OCI-LY7 (cell line): ENCODE measurements around the gene SNAPC4. TPM values are rescaled to one million over a fixed set of nuclear protein-coding genes. Genes with fewer than 3 reads are reported as not detected.

Experiments used
- BruUV-seq: library from RNA; stranded (reverse); fragments of 400-500 nt; replicated peaks from 2 replicates; lab custom pipeline; 2021; lab: Mats Ljungman, UMichigan
- CTCF ChIA-PET: fragments of 300-600 bp; sonication (Branson Sonifier 250); formaldehyde crosslinking; loops from one replicate; lab custom pipeline; 2022; ENCODE audit warnings: antibody characterized with exemption; ENCODE audit not compliant: unreplicated experiment; lab: Charles Lee
- POLR2A ChIA-PET: fragments of 300-600 bp; sonication (Branson Sonifier 250); formaldehyde crosslinking; loops from one replicate; lab custom pipeline; 2022; ENCODE audit warnings: antibody characterized with exemption; lab: Charles Lee
- DNase-seq: peaks from one replicate; pipeline ENCODE4 v3.0.0-alpha.2; 2015; ENCODE audit warnings: low spot score
- H2AFZ ChIP-seq: fragments of 200-600 bp; sonication (generic), shearing (Covaris generic); 2 replicates; pipeline ENCODE4 v1.6.1; 2014; ENCODE audit warnings: mild to moderate bottlenecking, antibody characterized with exemption, low read length, moderate library complexity
- H3K27ac ChIP-seq: fragments of 200-600 bp; sonication (generic); 2 replicates; pipeline ENCODE4 v1.5.1; 2014; ENCODE audit warnings: mixed run types, low read depth, mild to moderate bottlenecking, moderate library complexity, low read length, inconsistent platforms; ENCODE audit not compliant: poor library complexity, severe bottlenecking
- H3K36me3 ChIP-seq: fragments of 200-600 bp; sonication (generic); 2 replicates; pipeline ENCODE4 v1.6.1; 2014; ENCODE audit warnings: mild to moderate bottlenecking, antibody characterized with exemption, low read length, moderate library complexity, mixed read lengths; ENCODE audit not compliant: insufficient read depth
- H3K4me1 ChIP-seq: fragments of 200-600 bp; sonication (generic); 2 replicates; pipeline ENCODE4 v1.5.1; 2014; ENCODE audit warnings: mild to moderate bottlenecking, low read length; ENCODE audit not compliant: insufficient read depth, poor library complexity, severe bottlenecking
- H3K4me2 ChIP-seq: fragments of 200-600 bp; sonication (generic); 2 replicates; pipeline ENCODE4 v1.6.1; 2014; ENCODE audit warnings: mild to moderate bottlenecking, low read length
- H3K4me3 ChIP-seq: fragments of 200-600 bp; sonication (generic); 2 replicates; pipeline ENCODE4 v1.5.1; 2014; ENCODE audit warnings: mild to moderate bottlenecking, low read depth, low read length; ENCODE audit not compliant: poor library complexity, severe bottlenecking
- H3K79me2 ChIP-seq: fragments of 200-600 bp; sonication (generic); 2 replicates; pipeline ENCODE4 v1.6.1; 2016; ENCODE audit warnings: low read depth, mild to moderate bottlenecking, low read length, moderate library complexity, mixed read lengths; ENCODE audit not compliant: insufficient read depth
- H3K9me2 ChIP-seq: fragments of 200-600 bp; sonication (generic); 2 replicates; pipeline ENCODE4 v1.6.1; 2016; ENCODE audit warnings: mild to moderate bottlenecking, low read length, mixed read lengths; ENCODE audit not compliant: insufficient read depth
- H3K9me3 ChIP-seq: fragments of 200-600 bp; sonication (generic); 2 replicates; pipeline ENCODE4 v1.6.1; 2014; ENCODE audit warnings: mild to moderate bottlenecking, mixed run types, low read length, mixed read lengths
- H4K20me1 ChIP-seq: fragments of 200-600 bp; sonication (generic); 2 replicates; pipeline ENCODE4 v1.6.1; 2014; ENCODE audit warnings: mild to moderate bottlenecking, antibody characterized with exemption, low read length, moderate library complexity, mixed read lengths; ENCODE audit not compliant: insufficient read depth
- EZH2phosphoT487 ChIP-seq: fragments of 200-600 bp; sonication (generic); IDR thresholded peaks from 2 replicates; pipeline ENCODE4 v1.6.1; 2018; ENCODE audit warnings: low read depth, borderline replicate concordance, mild to moderate bottlenecking, mixed run types, antibody characterized with exemption, low read length, moderate library complexity, mixed read lengths
- intact Hi-C: fragments of 100-400 bp; cut with micrococcal nuclease; formaldehyde crosslinking; loops from one replicate; pipeline ENCODE4 v1.10.0; 2022; ENCODE audit not compliant: unreplicated experiment
- total RNA-seq, 2 experiments: library from RNA; depleted of rRNA in 1 of 2; stranded (reverse); fragments of >200 nt in 1 of 2; shearing (Covaris generic) in 1 of 2; gene quantifications; 2 replicates each; pipeline ENCODE4 v1.2.3, GENCODE V29; 2014 to 2022
- TF ChIP-seq, protein P1 (sequence below): fragments of 200-600 bp; sonication (generic); conservative IDR thresholded peaks from 2 replicates; pipeline ENCODE4 v1.5.1; 2014; ENCODE audit warnings: mild to moderate bottlenecking, antibody characterized with exemption, low read length, moderate library complexity, mixed read lengths

SNAPC4 gene
- total RNA-seq, 2 experiments from 2014 or later = 13.4 to 16.8 TPM

DNA sequence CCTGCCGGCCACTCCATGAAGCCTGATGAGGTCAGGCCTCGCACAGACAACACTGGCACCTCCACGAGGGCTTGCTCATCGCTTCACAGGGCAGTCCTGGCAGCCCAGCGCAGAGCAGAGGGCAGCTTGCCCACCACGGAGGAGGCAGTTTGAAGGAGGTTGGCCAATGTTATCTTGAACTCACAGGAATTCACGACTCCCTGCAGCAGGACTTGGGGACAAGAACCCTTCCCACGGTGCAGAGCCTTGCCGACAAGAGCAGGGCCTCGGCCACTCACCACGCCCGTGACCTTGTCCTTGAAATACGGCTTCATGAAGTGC is 5.0 kb downstream of the SNAPC4 start:
- POLR2A ChIA-PET = no interaction called here
- Histone ChIP-seq H3K9me2 (no peaks in the 10 kb centered on the region), H3K79me2 (peaks cover 23% of the 10 kb centered on the region), H3K9me3 (no peaks in the 10 kb centered on the region), H3K36me3 (peaks cover 83% of the 10 kb centered on the region), H2AFZ (no peak overlapping the region), H3K4me3 (no peak overlapping the region), H3K4me2 (no peak overlapping the region), H3K4me1 (peaks cover 6% of the 10 kb centered on the region), H3K27ac (no peak overlapping the region), H4K20me1 (peaks cover 10% of the 10 kb centered on the region; the same call in 1 of the 2 replicates)
- BruUV-seq = no TSS peak
- TF ChIP-seq EZH2phosphoT487 = no peak
- TF ChIP-seq, protein P1, sequence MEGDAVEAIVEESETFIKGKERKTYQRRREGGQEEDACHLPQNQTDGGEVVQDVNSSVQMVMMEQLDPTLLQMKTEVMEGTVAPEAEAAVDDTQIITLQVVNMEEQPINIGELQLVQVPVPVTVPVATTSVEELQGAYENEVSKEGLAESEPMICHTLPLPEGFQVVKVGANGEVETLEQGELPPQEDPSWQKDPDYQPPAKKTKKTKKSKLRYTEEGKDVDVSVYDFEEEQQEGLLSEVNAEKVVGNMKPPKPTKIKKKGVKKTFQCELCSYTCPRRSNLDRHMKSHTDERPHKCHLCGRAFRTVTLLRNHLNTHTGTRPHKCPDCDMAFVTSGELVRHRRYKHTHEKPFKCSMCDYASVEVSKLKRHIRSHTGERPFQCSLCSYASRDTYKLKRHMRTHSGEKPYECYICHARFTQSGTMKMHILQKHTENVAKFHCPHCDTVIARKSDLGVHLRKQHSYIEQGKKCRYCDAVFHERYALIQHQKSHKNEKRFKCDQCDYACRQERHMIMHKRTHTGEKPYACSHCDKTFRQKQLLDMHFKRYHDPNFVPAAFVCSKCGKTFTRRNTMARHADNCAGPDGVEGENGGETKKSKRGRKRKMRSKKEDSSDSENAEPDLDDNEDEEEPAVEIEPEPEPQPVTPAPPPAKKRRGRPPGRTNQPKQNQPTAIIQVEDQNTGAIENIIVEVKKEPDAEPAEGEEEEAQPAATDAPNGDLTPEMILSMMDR = no peak
- CTCF ChIA-PET = no interaction called here
- intact Hi-C loops = no loop called here
- DNase-seq = no peak

DNA sequence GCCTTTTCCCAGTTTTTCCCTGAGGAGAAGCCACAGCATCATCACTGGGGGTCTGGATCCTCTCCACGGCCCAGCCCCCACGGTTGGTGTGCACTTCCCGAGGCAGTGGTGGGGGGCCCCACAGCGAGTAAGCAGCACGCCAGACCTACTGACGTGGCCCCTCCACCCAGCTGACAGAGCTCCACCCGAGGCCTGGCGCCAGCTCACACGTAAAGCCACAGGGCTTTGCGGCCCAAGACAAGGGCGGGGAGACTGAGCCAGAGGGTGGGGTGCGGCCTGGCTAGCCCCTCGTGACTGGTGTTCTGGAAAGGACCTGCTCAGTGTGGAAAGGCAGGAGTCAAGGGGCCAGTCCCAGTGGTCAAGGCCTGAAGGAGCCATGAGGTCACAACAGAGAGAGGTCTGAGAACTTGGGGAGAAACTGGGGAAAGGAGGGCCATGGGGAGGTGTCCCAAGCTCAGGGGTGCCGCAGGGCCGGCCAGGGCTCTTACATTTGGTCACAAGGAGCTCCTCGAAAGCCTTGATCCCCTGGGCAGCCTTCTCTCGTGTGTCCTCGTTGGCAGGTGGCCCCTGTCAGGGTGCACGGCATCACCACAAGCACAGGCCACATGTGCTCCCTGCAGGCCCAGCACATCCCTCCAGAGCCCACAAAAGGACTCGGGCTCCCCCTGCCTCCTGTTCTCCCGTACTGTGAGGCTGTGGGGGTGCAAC is 5.5 kb downstream of the SNAPC4 start:
- intact Hi-C loops = no loop called here

DNA sequence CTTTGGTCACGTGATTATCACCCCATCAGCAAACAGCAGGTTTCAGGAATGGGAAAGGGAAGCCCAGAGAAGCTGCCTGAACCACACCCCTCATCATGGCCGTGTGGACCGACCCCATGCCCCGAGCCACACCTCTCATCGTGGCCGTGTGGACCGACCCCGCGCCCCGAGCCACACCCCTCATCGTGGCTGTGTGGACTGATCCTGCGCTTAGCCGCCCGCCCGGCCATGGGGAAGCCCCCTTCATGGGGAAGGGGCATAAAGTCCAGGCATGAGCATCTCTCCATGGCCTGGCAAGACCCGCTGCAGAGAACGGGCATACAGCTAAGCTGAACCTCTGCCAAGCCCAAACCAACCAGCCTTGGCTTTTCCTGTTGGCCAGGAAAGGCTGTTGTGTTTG is 6.4 kb downstream of the SNAPC4 start:
- Histone ChIP-seq H3K4me1 (peaks cover under 1% of the 10 kb centered on the region), H3K4me3 (no peak overlapping the region), H3K9me3 (no peaks in the 10 kb centered on the region), H3K79me2 (peaks cover 9% of the 10 kb centered on the region), H2AFZ (no peak overlapping the region), H3K36me3 (peaks cover 94% of the 10 kb centered on the region), H4K20me1 (no peaks in the 10 kb centered on the region), H3K4me2 (no peak overlapping the region), H3K27ac (no peak overlapping the region), H3K9me2 (no peaks in the 10 kb centered on the region)
- BruUV-seq = no TSS peak
- CTCF ChIA-PET = no interaction called here
- TF ChIP-seq, protein P1 = no peak
- no peak for TF ChIP-seq EZH2phosphoT487
- intact Hi-C loops = no loop called here
- no peak for DNase-seq
- POLR2A ChIA-PET = no interaction called here

More for the DNA sequence above, 5.5 kb downstream of the SNAPC4 start:
- H2AFZ ChIP-seq = no peak overlapping the region
- H3K4me1 ChIP-seq = peaks cover 6% of the 10 kb centered on the region
- H3K27ac ChIP-seq = no peak overlapping the region
- peaks cover 88% of the 10 kb centered on the region for H3K36me3 ChIP-seq
- no peak for DNase-seq
- BruUV-seq = no TSS peak
- no peak overlapping the region for H3K4me2 ChIP-seq
- CTCF ChIA-PET = no interaction called here
- H3K9me2 ChIP-seq = no peaks in the 10 kb centered on the region
- peaks cover 9% of the 10 kb centered on the region; the same call in 1 of the 2 replicates for H4K20me1 ChIP-seq
- H3K9me3 ChIP-seq = no peaks in the 10 kb centered on the region
- no peak overlapping the region for H3K4me3 ChIP-seq
- TF ChIP-seq, protein P1 = no peak
- no peak for TF ChIP-seq EZH2phosphoT487
- H3K79me2 ChIP-seq = peaks cover 19% of the 10 kb centered on the region
- POLR2A ChIA-PET = no interaction called here
